Upper lobe of left lung (tissue), 4 donors: ENCODE measurements around the gene HBG2.

ENCODE experiments used
- CTCF ChIP-seq, 6 experiments: fragments of 450-650 bp in 4 of 6; fragments of 200-600 bp in 2 of 6; sonication (generic) in 2 of 6; IDR thresholded peaks; one replicate each; pipeline ENCODE4 v1.5.1; 2016 to 2019; ENCODE audit warnings: antibody characterized with exemption in 6 of 6
- EP300 ChIP-seq, 4 donors: sonication (generic); formaldehyde crosslinking; IDR thresholded peaks; one replicate each; pipeline ENCODE4 v1.5.1; 2017; ENCODE audit warnings: antibody characterized with exemption in 4 of 4, control low read depth in 2 of 4
- POLR2A ChIP-seq, 4 donors: fragments of 450-650 bp; IDR thresholded peaks; one replicate each; pipeline ENCODE4 v1.5.1; 2016 to 2017; ENCODE audit warnings: antibody characterized with exemption in 4 of 4, mild to moderate bottlenecking in 2 of 4

DNA sequence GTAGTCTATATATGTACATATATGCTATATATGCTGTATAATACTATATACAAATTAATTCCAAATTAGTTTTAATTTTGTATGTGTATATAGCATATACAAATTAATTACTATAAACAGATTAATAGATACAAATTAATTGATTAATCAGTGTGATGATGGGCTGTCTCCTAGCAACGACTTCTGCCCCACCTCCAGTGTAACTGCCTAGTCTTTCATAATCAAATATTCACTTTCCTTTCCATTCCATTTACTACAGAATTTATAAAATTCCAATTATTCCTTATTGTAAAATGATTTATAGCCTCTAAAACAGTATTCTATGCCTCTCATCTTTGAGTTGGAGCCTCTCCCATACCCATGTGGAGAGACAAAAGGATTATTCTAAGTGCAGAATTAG, 21.3 kb downstream of the HBG2 start:
- TF ChIP-seq POLR2A (IDR thresholded peaks at IDR 0.05), result no peak
- no peak for TF ChIP-seq CTCF (IDR thresholded peaks at IDR 0.05)
- TF ChIP-seq EP300 (IDR thresholded peaks at IDR 0.05), result no peak
